K562 (cell line): ENCODE measurements around the gene PCBP3. TPM values are rescaled to one million over a fixed set of nuclear protein-coding genes. Genes with fewer than 3 reads are reported as not detected.

Source experiments
- BRF1 ChIP-seq: IDR thresholded peaks from 3 replicates; pipeline ENCODE4 v1.6.1; 2011; ENCODE audit warnings: borderline replicate concordance, mild to moderate bottlenecking; ENCODE audit not compliant: insufficient read length; ENCODE audit errors: extremely low read depth
- GTF2E2 ChIP-seq: fragments of 200-800 bp; sonication (Bioruptor generic); IDR thresholded peaks from 2 replicates; pipeline ENCODE4 v1.6.1; 2016; ENCODE audit warnings: missing genetic modification characterization, missing compliant biosample characterization
- RNF219 ChIP-seq: fragments of 250-450 bp; sonication (Bioruptor Pico); IDR thresholded peaks from 2 replicates; pipeline ENCODE4 v1.5.0; 2022; ENCODE audit warnings: mild to moderate bottlenecking
- SETDB1 ChIP-seq: IDR thresholded peaks from one replicate; pipeline ENCODE4 v1.6.1; 2012; ENCODE audit warnings: low read length, control low read depth, inconsistent platforms
- TCF7L2 ChIP-seq: fragments of 150-350 bp; IDR thresholded peaks from 2 replicates; pipeline ENCODE4 v1.6.1; 2016; ENCODE audit warnings: low read depth, mild to moderate bottlenecking, low read length, moderate library complexity
- ZFP30 ChIP-seq: fragments of 250-450 bp; sonication (Bioruptor Pico); IDR thresholded peaks from 2 replicates; pipeline ENCODE4 v1.8.0; 2022; ENCODE audit warnings: moderate library complexity, mild to moderate bottlenecking, inconsistent platforms, borderline replicate concordance
- ZFP91 ChIP-seq: sonication (generic); formaldehyde crosslinking; IDR thresholded peaks from 2 replicates; pipeline ENCODE4 v1.8.0; 2022; ENCODE audit warnings: mild to moderate bottlenecking, missing genetic modification reagents
- polyA plus RNA-seq, 8 experiments: library from polyadenylated mRNA; depleted of rRNA in 4 of 8; stranded (reverse) in 5 of 8; unstranded in 3 of 8; fragments of >200 nt; fragmentation: Nextera tagmentation in 2 of 8; fragmentation: Illumina TruSeq in 1 of 8; extraction: Ambion mirVana in 2 of 8; extraction: Trizol in 1 of 8; gene quantifications; 2 replicates each; pipeline versions ENCODE4 v1.2.1 to v1.2.3, GENCODE V29; 2011 to 2014; ENCODE audit warnings: inconsistent platforms in 1 of 8, missing spikeins in 1 of 8
- total RNA-seq, 7 experiments: library from RNA; depleted of rRNA in 6 of 7; stranded (reverse); fragments of >200 nt in 6 of 7; fragmentation: Illumina TruSeq in 2 of 7; extraction: Trizol in 2 of 7; gene quantifications; 2 replicates each; pipeline versions ENCODE4 v1.2.1 to v1.2.3, GENCODE V29; 2011 to 2021; ENCODE audit warnings: low replicate concordance in 1 of 7

The PCBP3 gene
- total and polyA plus RNA-seq, 9 of the 15 experiments (the other 6 are each of a cell fraction or from before 2014, with no cell fraction given) = 0.18 TPM; not detected in 8

- TF ChIP-seq ZFP30 (CRISPR knock-in tag) (no peak), ZFP91 (no peak), SETDB1 (no peak), BRF1 (no peak), RNF219 (CRISPR knock-in tag) (no peak), GTF2E2 (tag) (no peak), TCF7L2 (no peak)
Measured at GRCh38 chr21:45768011-45768739, 124.7 kb downstream of the PCBP3 start (continued).
